ENCODE measurements around the gene DHRSX. TPM values are rescaled to one million over a fixed set of nuclear protein-coding genes. Genes with fewer than 3 reads are reported as not detected.
"Not testable (repeated sequence)": the region's sequence is repeated elsewhere in the genome, so short reads cannot be mapped to it uniquely, and the experiment has no call there.

Gene DHRSX
- polyA plus RNA-seq, 3 donors: 12.9 to 33.2 (median 28.3) TPM

DNA sequence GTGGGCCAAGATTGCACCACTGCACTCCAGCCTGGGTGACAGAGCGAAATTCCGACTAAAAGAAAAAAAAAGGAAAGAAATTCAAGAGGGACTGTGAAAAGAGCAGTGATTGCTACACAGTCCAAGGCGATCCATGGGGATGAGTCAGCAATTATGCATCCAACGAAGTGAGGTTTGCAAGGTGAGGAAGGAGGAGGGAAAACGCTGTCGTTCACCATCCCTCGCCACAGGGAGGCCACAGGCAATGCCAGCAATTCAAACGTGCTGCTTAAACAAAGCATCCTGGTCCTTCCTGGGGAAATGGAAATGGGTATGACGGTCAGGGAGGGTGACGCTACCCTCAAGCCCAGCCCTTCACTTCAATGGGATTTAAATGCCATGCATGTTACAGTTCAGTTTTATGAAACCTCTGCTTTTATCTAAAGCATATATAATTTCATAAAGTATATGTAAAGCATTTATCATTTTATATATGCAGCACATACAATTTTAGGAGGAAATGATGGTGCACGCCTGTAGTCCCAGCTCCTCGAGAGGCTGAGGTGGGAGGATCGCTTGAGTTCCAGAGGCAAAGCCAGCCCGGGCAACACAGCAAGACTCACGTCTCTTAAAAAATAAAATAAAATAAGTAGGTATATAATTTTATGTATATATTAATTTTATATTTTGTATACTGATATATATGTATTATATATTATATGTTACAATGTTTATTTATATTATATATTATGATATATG, 108.7 kb downstream of the DHRSX start:
- Histone ChIP-seq H3K9me3 (replicated peaks in 1 of 2; ENCODE audit: control insufficient read depth in 1 of 2, insufficient read depth in 1 of 2, low read length in 2 of 2) (peaks cover 5 to 14% of the 10 kb centered on the region in 2 donors), H4K20me1 (ENCODE audit: insufficient read depth, low read length) (peaks cover 11% of the 10 kb centered on the region), H3K4me1 (ENCODE audit: control insufficient read depth in 1 of 2, insufficient read depth in 2 of 2, low read length in 2 of 2) (no peaks in the 10 kb centered on the region), H3K79me2 (ENCODE audit: insufficient read depth, low read length) (no peaks in the 10 kb centered on the region), H3K36me3 (replicated peaks in 1 of 2; ENCODE audit: control insufficient read depth in 1 of 2, insufficient read depth in 2 of 2, low read length in 2 of 2) (peaks cover 12 to 33% of the 10 kb centered on the region in 2 donors), H3K4me3 (replicated peaks in 1 of 3; ENCODE audit: low read depth in 2 of 3, low read length in 3 of 3) (no peak overlapping the region), H3K9ac (ENCODE audit: insufficient read depth, low read length, poor library complexity, severe bottlenecking) (no peak overlapping the region), H3K4me2 (replicated peaks; ENCODE audit: extremely low read depth, low read length, poor library complexity, severe bottlenecking) (no peak overlapping the region), H3K27me3 (ENCODE audit: control insufficient read depth in 2 of 2, insufficient read depth in 2 of 2, low read length in 2 of 2) (no peaks in the 10 kb centered on the region), H2AFZ (ENCODE audit: insufficient read depth, low read depth, low read length, poor library complexity, severe bottlenecking) (no peak overlapping the region), H3K27ac (ENCODE audit: low read depth in 1 of 2, low read length in 2 of 2) (no peak overlapping the region)
- Mint-ChIP-seq H3K4me1 (no peaks in the 10 kb centered on the region), H3K9me3 (peaks cover 8 to 13% (median 11%) of the 10 kb centered on the region in 7 donors), H3K27me3 (ENCODE audit: low read depth in 3 of 3) (peaks cover 0 to 3% (median 1%) of the 10 kb centered on the region in 3 donors), H3K27ac (peak overlapping the region in 1 of 7 donors; percentile 47), H3K36me3 (peaks cover 27 to 35% of the 10 kb centered on the region in 2 donors), H3K4me3 (no peak overlapping the region)
- WGBS (ENCODE audit: insufficient coverage): 73% methylated on average over 4 of the region's 15 CpGs
- TF ChIP-seq, protein P1, sequence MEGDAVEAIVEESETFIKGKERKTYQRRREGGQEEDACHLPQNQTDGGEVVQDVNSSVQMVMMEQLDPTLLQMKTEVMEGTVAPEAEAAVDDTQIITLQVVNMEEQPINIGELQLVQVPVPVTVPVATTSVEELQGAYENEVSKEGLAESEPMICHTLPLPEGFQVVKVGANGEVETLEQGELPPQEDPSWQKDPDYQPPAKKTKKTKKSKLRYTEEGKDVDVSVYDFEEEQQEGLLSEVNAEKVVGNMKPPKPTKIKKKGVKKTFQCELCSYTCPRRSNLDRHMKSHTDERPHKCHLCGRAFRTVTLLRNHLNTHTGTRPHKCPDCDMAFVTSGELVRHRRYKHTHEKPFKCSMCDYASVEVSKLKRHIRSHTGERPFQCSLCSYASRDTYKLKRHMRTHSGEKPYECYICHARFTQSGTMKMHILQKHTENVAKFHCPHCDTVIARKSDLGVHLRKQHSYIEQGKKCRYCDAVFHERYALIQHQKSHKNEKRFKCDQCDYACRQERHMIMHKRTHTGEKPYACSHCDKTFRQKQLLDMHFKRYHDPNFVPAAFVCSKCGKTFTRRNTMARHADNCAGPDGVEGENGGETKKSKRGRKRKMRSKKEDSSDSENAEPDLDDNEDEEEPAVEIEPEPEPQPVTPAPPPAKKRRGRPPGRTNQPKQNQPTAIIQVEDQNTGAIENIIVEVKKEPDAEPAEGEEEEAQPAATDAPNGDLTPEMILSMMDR (IDR thresholded peaks at IDR 0.05): no peak
- intact Hi-C loops (cut with micrococcal nuclease): no loop called here
- DNase-seq: no peak

DNA sequence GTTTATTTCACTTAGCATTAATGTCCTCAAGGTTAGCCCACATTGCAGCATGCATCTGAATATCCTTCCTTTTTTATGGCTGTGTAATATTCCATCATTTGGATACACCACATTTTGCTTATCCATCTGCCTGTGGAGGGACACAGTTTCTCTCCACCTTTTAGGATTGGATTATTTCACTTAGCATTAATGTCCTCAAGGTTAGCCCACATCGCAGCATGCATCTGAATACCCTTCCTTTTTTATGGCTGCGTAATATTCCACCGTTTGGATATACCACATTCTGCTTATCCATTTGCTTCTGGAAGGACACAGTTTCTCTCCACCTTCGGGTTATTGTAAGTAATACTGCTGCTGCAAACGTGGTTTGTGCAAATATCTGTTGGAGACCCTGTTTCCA, 110.0 kb downstream of the DHRSX start:
- Mint-ChIP-seq H3K9me3 (peaks cover 8 to 13% (median 11%) of the 10 kb centered on the region in 7 donors), H3K4me1 (no peaks in the 10 kb centered on the region), H3K27ac (no peak overlapping the region), H3K4me3 (no peak overlapping the region), H3K36me3 (peaks cover 27 to 35% of the 10 kb centered on the region in 2 donors), H3K27me3 (ENCODE audit: low read depth in 3 of 3) (peaks cover 0 to 3% (median 1%) of the 10 kb centered on the region in 3 donors)
- intact Hi-C loops (cut with micrococcal nuclease): no loop called here
- Histone ChIP-seq H4K20me1 (ENCODE audit: insufficient read depth, low read length) (peaks cover 7% of the 10 kb centered on the region), H3K4me1 (ENCODE audit: control insufficient read depth in 1 of 2, insufficient read depth in 2 of 2, low read length in 2 of 2) (no peaks in the 10 kb centered on the region), H3K79me2 (ENCODE audit: insufficient read depth, low read length) (no peaks in the 10 kb centered on the region), H3K9me3 (replicated peaks in 1 of 2; ENCODE audit: control insufficient read depth in 1 of 2, insufficient read depth in 1 of 2, low read length in 2 of 2) (peaks cover 5 to 14% of the 10 kb centered on the region in 2 donors), H3K36me3 (replicated peaks in 1 of 2; ENCODE audit: control insufficient read depth in 1 of 2, insufficient read depth in 2 of 2, low read length in 2 of 2) (peaks cover 12 to 33% of the 10 kb centered on the region in 2 donors), H3K27me3 (ENCODE audit: control insufficient read depth in 2 of 2, insufficient read depth in 2 of 2, low read length in 2 of 2) (no peaks in the 10 kb centered on the region), H3K4me2 (replicated peaks; ENCODE audit: extremely low read depth, low read length, poor library complexity, severe bottlenecking) (no peak overlapping the region), H3K27ac (ENCODE audit: low read depth in 1 of 2, low read length in 2 of 2) (no peak overlapping the region), H2AFZ (ENCODE audit: insufficient read depth, low read depth, low read length, poor library complexity, severe bottlenecking) (no peak overlapping the region), H3K9ac (ENCODE audit: insufficient read depth, low read length, poor library complexity, severe bottlenecking) (no peak overlapping the region), H3K4me3 (replicated peaks in 1 of 3; ENCODE audit: low read depth in 2 of 3, low read length in 3 of 3) (no peak overlapping the region)
- 100% methylated on average over 2 of the region's 5 CpGs for WGBS (ENCODE audit: insufficient coverage)
- no peak for DNase-seq
- TF ChIP-seq, protein P1 (IDR thresholded peaks at IDR 0.05): no peak

DNA sequence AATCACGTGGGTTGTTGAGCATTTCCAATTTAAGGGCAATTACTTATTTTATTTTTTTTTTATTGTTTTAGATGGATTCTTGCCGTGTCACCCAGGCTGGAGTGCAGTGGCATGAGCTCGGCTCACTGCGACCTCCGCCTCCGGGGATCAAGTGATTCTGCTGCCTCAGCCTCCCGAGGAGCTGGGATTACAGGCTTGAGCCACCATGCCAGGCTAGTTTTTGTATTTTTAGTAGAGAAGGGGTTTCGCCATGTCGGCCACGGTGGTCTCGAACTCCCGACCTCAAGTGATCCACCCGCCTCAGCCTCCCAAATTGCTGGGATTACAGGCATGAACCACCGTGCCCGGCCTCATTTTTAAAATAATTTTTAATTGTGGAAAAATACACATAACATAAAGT, 111.0 kb downstream of the DHRSX start:
- DNase-seq; H3K4me2 ChIP-seq (replicated peaks; ENCODE audit: extremely low read depth, low read length, poor library complexity, severe bottlenecking); H3K27ac Mint-ChIP-seq; H3K27ac ChIP-seq (ENCODE audit: low read depth in 1 of 2, low read length in 2 of 2); H3K79me2 ChIP-seq (ENCODE audit: insufficient read depth, low read length); H3K4me1 Mint-ChIP-seq; H4K20me1 ChIP-seq (ENCODE audit: insufficient read depth, low read length); H3K27me3 Mint-ChIP-seq (ENCODE audit: low read depth in 3 of 3); H3K9ac ChIP-seq (ENCODE audit: insufficient read depth, low read length, poor library complexity, severe bottlenecking); H2AFZ ChIP-seq (ENCODE audit: insufficient read depth, low read depth, low read length, poor library complexity, severe bottlenecking); H3K4me3 ChIP-seq (replicated peaks in 1 of 3; ENCODE audit: low read depth in 2 of 3, low read length in 3 of 3); intact Hi-C loops (cut with micrococcal nuclease); H3K27me3 ChIP-seq (ENCODE audit: control insufficient read depth in 2 of 2, insufficient read depth in 2 of 2, low read length in 2 of 2); H3K4me1 ChIP-seq (ENCODE audit: control insufficient read depth in 1 of 2, insufficient read depth in 2 of 2, low read length in 2 of 2); H3K4me3 Mint-ChIP-seq: not testable (repeated sequence)
- no CpG with 5 or more reads among the region's 15 CpGs for WGBS (ENCODE audit: insufficient coverage)
- H3K36me3 ChIP-seq (replicated peaks in 1 of 2; ENCODE audit: control insufficient read depth in 1 of 2, insufficient read depth in 2 of 2, low read length in 2 of 2): peaks cover 12 to 27% of the 10 kb centered on the region in 2 donors
- H3K9me3 ChIP-seq (replicated peaks in 1 of 2; ENCODE audit: control insufficient read depth in 1 of 2, insufficient read depth in 1 of 2, low read length in 2 of 2): peaks cover 5 to 14% of the 10 kb centered on the region in 2 donors
- H3K9me3 Mint-ChIP-seq: peaks cover 8 to 12% (median 11%) of the 10 kb centered on the region in 7 donors
- peaks cover 22 to 33% of the 10 kb centered on the region in 2 donors for H3K36me3 Mint-ChIP-seq

Measured in CD14-positive monocyte (primary cell).